Kasumi-1 (cell line): ENCODE results near the gene COL12A1.

ENCODE experiments used
- DNase-seq, 2 experiments: peaks; one replicate each; lab custom pipeline; 2025; lab: John Stamatoyannopoulos, UW

Gene COL12A1

DNA sequence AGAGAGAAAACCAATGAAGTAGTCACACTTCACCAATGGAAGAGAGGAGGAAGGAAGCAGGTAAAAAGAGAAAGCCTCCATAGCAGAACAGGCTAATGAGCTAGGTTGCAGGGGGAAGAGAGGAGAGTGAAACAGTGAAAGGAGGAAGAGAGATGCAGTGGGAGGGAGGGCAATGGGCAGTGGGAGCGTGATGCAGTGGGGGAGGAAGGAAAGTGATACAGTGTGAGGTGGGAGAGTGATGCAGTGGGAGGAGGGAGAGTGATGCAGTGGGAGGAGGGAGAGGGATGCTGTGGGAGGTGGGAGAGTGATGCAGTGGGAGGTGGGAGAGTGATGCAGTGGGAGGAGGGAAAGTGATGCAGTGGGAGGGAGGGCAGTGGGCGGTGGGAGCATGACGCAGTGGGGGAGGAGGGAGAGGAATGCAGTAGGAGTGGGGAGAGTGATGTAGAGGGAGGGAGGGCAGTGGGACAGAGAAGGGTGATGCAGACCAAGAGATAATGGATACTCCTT lies 29.7 kb downstream of the COL12A1 start:
- no peak for DNase-seq

DNA sequence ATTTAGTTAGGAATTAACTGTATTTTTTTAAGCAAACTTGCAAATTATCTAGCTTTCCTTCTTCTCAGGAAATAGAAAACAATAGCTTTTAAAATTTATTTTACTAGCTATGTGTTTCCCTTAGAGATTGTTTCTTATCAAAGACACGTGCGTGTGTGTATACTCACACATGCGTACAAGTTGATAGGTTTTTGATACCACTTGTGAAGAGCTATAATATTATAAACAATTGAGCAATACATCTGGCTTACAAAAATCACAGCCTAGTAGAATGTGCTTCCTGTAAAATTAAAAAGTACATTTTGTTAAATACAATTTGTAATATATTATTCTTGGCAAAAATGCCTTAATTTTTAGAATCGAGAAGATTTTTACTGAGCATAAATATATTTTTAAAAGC lies 33.9 kb downstream of the COL12A1 start:
- DNase-seq = no peak

DNA sequence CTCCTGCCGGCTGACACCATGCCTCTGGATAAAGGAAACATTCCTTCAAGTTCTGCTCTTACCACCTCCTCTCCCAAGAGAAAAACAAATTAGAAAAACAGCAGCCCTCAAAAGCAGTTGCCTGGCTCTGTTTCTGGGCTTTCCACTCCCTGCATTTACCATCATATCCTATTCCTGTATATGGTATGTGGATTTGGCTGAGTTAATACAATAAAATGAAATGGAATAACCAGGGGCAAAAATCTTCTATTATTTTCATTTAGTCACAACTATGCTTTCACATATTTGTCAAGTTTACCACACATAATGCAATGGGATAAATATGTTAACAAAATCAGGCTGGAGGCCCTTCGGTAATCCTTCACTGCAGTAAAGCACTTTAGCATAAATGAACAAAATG lies 34.3 kb downstream of the COL12A1 start:
- DNase-seq = no peak

DNA sequence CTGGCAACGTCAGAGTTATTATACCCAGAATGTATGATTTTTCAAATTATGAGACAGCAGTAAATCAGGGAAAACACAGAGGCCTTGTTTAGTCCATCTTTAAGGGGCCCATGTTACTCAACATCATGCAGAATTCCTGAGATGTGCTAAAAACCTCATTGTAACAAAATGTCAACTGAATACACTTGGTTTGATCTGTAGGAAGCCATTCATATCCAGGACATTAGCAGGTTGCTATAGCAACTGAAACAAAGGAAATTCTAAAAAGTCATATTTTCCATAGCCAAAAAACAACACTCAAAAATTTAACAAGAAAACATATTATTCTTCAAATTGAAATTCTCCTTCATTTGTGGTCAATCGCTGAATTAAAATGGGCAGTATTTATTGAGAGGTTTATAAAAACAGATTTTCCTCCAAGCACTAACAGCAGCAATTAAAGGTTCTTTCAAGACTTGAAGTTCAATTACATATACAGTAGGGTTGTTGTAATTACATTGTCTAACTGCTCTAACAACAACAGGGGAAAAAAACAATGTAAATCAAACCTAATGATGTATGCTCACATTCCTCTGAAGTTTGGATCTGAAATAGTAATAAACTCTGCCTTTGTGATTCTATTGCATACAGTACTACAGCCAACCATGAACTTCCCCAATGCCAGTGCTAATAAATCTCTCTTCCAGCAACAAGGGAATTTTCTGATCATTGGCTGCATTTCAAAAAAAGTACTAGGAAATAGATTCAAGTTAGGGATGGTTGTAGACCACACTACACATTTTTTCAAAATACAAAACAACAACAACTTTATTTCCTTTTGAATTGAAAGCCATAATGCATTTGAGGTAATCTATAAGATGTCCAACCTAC lies 34.9 kb downstream of the COL12A1 start:
- no peak for DNase-seq

DNA sequence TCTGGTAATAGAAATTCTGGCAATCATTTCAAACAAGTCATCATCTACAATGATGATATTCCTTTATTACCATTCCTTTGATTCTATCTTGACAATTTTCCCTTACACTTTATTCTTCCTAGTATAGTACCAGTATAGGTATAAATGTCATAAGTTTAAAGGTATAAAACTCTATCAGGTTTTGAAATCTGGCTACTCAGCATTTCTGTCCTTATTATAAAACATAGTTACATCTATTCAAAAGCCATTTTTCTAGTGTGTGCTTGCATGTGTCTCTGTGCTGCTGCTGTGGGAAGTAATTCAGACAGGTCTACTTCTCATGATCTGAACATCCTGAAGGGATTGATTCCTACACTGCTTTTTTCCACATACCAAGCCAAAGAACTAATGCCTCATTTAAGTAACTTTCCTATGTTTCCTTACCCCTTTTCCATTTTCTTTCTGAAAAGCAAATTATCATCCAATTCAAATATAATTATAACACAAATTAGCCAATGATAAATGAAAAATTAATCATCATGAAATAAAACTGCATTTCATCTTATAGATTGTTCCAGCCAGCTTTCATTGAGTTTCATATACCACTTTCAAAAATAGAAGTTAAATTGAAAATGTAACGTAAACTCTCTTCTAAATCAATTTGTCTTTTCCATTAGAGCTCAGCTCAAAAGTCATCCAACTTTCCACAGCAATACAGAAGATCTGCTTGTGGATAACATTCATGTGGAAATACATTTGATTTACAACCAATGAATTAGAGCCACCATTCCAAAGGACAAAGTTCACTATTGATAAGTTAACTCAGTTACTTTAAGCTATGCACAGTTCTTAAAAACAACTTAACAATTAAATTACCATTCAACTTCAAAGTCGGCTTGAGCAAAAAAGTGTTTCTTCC lies 35.9 kb downstream of the COL12A1 start:
- DNase-seq = no peak

DNA sequence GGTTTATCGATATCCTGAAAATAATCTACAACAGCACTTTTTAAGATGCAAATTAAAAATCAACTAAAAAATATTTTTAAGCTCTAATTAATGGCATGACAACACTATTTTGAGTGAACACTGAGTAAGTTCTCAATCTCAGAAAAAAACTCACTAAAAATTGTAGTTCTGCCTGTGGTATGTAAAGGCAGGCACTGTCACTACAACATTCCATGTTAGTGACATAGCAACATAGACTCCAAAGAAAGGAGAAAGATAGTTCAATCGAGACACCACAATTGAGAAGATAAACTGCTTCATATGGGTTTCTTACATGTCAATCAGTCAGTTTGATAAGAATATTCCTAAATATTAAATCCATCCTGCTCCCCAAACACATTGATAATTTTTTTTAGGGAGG lies 38.0 kb downstream of the COL12A1 start:
- no peak for DNase-seq

DNA sequence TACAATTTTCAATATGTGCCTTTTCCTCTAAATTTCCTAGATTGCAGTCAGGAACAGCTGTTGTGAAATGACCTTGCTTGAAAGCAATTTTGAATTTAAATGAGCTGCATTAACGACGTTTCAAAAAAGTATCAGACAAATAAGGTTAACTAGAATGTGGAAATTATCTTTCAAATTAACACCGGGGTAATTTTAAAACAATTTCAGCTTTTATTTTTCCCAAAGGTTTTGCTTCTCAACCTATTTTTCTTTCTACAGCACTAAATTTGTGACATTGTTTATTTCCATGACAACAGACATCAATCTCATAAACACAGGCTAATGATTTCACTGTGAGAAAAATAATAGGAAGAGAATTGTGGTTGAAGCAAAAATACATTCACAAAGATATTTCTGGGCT lies 38.5 kb downstream of the COL12A1 start:
- DNase-seq = no peak

DNA sequence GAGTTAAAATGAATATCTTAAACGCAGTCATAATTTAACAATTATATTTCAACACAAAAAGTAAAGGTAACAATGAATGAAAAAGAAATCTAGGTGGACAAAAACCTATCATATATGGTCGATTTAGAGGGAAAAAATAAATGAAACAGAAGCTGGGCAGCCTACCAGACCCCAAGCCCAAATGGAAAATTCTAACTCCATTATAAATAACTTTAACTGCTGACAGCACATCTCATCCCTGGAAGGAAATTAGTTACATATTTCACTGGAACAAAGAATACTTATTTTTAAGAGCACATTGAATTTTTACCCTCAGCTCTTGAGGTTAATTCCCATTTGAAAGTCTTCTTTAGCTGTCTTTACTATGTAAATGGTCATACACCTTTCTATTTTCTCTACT lies 39.1 kb downstream of the COL12A1 start:
- DNase-seq = no peak

DNA sequence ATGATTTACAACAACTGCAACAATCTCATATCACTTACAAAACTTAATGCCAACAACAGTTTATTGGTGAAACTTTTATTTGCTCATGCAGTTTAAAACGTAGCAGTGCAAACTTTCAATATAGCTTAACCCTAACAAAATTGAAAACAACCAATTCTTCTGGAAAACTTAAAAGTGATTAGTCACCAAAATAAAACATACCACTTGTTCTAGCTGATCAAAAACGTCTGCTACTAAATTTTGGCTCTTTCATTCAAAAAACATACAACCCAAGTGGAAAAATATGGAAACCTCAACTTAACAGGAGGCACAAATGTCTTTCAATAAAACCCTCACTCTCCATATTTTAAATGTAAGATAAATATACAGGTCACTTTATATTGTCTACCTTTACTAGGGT lies 39.6 kb downstream of the COL12A1 start:
- DNase-seq = no peak

DNA sequence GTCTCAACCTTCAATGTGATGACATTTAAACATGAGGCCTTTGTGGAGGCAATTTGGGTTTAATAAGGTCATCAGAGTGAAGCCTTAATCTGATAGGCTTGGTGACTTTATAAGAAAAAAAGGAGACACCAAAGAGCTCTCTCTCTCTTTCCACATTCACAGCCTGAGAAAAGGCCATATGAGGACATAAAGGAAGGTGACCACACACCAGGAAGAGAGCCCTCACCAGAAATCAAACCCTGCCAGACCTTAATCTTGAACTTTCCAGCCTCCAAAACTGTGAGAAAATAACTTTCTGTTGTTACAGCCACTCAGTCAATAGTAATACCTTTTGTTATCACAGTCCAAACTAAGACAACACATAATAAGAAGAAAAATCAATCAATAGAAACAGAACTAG lies 47.7 kb downstream of the COL12A1 start:
- DNase-seq = no peak

DNA sequence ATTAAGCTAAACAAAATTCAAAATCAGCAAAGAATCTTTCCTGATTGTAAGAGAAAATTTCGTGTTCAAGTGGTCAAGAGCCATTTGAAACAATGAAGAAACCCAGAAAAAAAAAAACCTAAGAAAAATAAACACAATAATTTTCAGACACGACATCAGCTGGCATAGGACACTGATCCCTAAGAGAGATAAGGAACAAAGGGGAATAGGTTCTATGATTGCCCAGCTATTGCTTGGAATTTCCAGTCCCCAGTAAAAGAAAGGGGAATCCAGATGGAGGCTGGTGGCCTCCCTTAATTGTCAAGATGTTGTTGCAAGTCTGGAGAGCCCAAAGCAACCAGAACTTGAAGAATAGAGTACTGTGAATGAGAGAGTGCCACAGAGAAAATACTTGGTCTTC lies 48.5 kb downstream of the COL12A1 start:
- DNase-seq = no peak

DNA sequence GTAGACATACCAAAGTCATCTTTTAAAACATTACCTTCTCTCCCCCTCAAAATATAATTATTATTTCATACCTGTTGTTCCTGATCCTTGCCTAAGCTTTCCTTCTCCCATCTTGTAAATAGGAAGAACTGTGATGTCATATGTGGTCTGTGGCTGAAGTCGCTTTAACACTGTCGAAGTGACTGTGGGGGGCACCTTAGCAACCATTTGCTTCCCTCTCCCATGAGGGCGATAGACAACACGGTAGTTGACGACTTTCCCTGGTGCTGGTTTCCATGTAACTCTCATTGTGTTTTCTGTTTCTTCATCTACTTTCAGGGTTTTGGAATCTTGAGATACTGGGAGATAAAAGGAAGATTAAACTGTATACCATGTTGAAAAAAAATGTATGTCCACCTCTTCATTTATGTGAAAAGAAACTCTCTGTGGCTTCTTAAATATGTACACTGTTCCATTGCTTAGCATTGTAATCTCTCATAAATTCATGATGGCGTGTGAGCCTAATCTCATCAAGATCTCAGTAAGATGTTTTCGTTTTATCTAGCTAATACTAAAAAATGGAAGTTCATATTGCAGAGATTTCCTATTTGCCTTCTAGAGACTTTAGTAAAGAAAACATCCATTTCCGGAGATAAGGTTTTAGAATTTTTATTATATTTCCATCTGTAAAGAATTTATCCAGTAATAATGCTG lies 49.5 kb downstream of the COL12A1 start:
- no peak for DNase-seq

DNA sequence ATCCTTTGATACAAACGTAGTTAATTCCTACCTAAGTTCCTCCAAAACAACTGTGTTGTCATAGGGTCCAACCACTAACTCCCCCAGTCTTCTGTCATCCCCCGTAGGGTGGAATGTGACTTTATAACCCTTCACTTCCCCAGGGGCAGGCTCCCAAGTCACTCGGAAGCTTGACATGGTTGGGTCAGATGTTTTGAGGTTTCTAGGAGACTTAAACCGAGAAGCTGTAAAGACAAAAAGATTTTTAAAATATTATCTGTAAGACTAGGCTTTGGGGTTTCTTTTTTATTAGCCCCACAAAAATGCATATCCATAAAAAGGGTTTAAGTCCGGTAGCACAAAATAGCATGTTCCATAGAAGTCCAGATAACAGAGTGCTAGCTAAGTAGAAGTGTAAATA lies 50.2 kb downstream of the COL12A1 start:
- DNase-seq = no peak

DNA sequence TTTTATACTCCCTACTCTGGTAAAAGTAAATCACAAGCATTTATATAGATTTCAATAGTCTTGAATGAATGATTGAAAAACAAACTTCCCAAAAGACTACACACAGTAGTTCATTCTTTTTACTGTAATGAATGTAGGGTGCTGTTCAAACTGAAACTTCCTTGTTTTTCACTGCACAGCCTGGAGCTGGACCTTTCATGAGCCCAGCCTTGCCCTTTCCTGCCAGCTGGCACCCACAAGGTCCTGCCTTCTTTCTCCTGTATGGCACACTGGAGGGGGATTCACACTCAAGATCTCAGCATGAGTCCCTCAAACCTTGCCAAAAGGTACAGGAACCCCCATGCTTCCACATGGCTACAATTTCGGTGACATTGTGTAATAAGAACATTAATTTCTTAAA lies 50.9 kb downstream of the COL12A1 start:
- DNase-seq = no peak

DNA sequence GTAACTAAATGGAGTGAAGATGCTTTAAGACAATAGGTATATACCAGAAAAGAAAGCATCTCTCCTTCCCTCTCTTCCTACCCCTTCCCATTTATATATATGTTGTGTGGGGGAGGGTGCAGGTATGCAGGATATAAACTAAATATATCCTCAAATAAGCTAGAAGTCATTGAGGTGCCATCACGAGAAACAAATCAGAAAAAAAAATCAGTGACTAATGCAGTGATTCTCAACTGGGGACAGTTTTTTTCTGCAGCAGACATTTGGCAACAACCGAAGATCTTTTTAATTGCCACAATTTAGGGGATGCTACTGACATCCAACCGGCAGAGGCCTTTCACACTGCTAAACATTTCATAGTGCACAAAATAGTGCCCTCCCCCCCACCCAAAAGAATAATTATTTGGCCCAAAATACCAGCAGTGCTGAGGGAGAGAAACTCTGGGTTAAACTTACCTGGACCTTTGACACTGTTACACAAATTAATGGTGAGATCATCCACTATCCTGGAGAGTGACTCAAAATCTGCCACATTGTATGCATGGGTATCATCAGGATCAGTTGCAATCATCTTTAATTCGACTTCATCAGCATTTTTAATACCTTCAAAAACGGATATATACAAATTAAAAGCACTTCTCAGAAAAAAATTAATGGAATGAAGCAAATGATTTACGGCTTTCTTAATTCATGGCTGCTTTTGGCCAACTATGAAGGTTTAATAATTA lies 55.0 kb downstream of the COL12A1 start:
- no peak for DNase-seq

DNA sequence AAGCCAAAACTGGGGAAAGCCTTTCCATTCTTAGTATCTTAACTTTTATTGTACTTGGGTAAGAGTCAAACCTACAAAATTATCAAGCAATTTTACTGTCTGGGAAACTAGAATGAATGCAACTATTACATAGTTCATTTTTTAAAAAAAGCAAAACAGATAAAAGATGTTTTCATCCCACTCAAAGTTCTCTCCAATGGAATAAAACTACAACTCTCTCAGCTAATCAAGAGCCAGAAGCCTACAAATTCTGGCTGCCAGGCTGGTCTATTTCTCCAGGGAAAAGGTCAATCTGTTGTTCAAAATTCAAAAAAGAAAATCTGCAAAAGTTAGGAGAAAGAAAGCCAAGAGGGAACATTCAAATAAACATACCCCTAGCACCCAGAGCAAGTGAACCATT lies 56.2 kb downstream of the COL12A1 start:
- DNase-seq = no peak

DNA sequence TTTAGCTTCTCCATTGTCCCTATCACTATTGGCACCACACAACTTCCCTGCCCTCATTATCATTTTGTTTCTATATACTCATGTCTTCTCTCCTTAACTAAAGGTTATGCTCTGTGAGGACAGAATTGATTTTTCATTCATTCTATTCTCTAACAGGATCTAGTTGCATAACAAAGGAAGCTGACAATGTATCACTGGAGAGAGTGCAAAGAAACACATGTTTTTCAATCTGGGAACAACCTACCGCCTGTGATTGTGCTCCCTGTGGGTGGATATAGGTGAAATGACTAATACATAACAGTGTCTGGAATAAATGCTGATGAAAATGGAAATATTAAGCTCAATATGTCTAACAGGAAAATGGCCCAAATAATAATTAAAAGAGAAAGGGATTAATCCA lies 56.6 kb downstream of the COL12A1 start:
- DNase-seq = no peak

DNA sequence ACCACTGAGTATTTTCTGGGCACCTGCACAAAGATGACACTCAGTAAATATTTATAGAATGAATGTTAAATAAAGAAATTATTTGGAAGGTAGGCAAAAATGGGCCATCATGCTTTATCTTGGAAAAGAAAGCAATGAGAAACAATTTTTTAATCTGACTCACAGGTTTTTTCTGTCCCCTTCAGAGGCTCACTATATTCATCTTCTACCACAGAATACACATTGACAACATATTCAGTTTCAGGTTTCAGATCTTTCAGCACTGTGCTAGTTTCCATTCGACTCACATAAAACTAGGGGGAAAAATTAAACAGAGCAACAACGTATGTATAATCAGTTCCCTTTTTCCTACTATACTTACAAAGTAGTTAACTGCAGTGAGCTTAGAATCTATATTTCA lies 58.3 kb downstream of the COL12A1 start:
- no peak for DNase-seq

DNA sequence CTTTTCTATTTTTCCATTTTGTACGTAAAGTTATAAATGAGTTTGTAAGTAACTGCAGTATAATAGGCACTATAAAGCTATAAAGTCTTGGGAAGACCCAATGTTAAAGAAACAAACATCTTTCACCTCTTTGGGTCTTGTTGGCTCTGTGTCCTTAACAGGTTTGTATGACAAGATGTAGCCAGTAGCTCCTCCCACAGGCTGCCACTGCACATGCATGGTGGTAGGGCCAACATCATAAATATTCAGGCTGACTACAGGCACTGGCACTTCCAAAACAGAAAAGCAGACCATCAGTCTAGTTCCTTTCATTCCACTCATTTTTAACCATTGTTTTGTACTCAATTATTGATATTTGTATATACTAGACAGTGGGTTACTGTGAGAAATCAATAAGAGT lies 59.9 kb downstream of the COL12A1 start:
- DNase-seq = no peak

DNA sequence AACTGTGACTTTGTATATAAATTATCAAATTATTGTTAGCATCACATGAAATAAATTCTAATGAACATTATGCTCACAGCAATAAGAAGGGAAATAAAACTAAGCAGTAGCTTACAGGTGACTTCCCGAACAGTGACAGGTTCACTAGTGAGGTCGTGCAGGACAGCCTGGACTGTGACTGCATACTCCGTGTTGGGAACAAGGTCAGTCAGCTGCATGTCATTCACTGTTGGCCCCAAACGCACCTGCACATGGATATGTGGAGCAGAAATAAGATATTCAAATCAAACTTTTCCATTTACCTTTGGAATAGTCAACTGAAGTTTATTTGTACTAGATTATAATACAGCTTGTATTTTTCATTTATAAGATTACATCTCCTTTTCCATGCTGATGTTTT lies 60.6 kb downstream of the COL12A1 start:
- no peak for DNase-seq

DNA sequence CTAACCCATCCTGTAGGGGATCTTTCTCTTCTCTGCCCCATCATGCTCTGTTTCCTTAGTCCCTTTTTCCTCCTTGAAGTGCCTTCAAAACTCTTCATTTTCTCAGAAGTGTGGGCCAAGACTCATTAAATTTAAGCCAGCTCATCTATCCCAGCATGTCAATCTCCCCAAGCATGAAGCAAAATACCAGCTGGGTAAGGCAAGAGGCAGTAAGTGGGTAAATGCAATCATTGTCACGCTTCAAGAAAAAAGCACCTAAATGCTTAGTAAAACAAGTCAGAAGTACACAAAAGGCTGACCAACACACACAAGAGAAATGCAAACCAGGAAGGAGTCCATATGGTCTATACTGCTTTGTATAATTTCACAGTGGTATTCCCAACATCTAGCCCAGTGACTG lies 61.5 kb downstream of the COL12A1 start:
- DNase-seq = no peak

DNA sequence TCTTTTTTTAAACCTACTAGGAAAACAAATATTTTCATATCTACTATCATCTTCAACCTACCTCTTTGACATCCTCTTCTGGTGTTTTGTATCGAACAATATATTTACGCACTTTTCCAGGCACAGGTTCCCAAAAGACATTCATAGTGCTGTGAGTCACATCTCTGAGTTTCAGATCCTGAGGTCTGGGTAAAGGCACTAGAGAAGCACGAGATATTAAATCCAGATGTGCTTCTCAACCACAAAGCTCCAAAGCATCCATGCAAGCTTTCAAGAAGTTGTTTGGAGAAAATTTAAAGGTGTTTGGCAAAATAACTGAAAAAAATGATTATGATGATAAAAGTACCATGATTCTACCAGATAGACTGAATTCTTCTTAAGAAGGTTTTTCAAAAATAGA lies 62.7 kb downstream of the COL12A1 start:
- DNase-seq = no peak
